Measurements from ENCODE around the gene IFT20.

IFT20 gene

GRCh38 chr17:28335201-28335958 lies at the start of gene IFT20, which contains the start of gene TNFAIP1:
Gene IFT20 (minus strand): TSS chr17:28335472. CDS start chr17:28331985, 3,487 bp downstream.
Gene TNFAIP1 (plus strand): TSS chr17:28335761. CDS start chr17:28339522, 3,761 bp downstream.
- TF ChIP-seq, protein P1, sequence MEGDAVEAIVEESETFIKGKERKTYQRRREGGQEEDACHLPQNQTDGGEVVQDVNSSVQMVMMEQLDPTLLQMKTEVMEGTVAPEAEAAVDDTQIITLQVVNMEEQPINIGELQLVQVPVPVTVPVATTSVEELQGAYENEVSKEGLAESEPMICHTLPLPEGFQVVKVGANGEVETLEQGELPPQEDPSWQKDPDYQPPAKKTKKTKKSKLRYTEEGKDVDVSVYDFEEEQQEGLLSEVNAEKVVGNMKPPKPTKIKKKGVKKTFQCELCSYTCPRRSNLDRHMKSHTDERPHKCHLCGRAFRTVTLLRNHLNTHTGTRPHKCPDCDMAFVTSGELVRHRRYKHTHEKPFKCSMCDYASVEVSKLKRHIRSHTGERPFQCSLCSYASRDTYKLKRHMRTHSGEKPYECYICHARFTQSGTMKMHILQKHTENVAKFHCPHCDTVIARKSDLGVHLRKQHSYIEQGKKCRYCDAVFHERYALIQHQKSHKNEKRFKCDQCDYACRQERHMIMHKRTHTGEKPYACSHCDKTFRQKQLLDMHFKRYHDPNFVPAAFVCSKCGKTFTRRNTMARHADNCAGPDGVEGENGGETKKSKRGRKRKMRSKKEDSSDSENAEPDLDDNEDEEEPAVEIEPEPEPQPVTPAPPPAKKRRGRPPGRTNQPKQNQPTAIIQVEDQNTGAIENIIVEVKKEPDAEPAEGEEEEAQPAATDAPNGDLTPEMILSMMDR (IDR thresholded peaks at IDR 0.05), result no peak

DNA sequence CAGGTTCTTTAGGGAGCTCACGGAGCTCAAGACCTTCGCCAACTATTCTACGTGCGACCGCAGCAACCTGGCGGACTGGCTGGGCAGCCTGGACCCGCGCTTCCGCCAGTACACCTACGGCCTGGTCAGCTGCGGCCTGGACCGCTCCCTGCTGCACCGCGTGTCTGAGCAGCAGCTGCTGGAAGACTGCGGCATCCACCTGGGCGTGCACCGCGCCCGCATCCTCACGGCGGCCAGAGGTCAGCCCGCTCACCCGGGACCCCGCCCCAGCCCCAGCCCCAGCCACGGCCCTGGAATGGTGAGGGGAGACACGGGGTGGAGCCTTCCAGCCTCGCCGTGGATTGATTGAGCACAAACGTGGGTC lies 49.7 kb upstream of the IFT20 start:
- TF ChIP-seq, protein P1 (IDR thresholded peaks at IDR 0.05), result no peak

DNA sequence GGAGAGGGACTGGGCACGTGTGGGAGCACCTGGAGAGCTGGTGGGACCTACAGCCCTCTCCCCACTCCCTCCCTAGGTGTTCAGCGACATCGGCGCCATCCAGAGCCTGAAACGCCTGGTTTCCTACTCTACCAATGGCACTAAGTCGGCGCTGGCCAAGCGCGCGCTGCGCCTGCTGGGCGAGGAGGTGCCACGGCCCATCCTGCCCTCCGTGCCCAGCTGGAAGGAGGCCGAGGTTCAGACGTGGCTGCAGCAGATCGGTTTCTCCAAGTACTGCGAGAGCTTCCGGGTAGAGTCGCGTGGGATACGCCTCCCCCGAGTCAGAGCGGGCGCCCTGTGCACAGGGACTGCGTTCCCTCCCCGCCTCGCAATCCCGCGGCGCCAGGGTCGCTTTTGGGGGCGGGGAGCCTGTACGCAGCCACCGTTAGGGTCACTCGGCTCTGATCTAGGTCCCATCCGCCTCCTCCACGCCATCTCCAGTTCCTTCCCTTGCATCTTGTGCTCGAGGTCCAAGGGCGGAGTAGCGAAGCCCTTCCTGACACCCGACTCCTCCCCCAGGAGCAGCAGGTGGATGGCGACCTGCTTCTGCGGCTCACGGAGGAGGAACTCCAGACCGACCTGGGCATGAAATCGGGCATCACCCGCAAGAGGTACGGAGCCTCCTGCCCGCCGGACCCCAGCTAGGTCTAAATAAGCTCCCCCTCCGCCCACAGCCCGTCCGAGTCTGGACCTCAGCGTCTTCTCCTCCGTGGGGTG lies 49.2 kb upstream of the IFT20 start:
- TF ChIP-seq, protein P1 (IDR thresholded peaks at IDR 0.05), result no peak

- TF ChIP-seq, protein P1 (IDR thresholded peaks at IDR 0.05), result no peak
These were observed 46.0 kb upstream of the IFT20 start for GRCh38 chr17:28381141-28381825.

DNA sequence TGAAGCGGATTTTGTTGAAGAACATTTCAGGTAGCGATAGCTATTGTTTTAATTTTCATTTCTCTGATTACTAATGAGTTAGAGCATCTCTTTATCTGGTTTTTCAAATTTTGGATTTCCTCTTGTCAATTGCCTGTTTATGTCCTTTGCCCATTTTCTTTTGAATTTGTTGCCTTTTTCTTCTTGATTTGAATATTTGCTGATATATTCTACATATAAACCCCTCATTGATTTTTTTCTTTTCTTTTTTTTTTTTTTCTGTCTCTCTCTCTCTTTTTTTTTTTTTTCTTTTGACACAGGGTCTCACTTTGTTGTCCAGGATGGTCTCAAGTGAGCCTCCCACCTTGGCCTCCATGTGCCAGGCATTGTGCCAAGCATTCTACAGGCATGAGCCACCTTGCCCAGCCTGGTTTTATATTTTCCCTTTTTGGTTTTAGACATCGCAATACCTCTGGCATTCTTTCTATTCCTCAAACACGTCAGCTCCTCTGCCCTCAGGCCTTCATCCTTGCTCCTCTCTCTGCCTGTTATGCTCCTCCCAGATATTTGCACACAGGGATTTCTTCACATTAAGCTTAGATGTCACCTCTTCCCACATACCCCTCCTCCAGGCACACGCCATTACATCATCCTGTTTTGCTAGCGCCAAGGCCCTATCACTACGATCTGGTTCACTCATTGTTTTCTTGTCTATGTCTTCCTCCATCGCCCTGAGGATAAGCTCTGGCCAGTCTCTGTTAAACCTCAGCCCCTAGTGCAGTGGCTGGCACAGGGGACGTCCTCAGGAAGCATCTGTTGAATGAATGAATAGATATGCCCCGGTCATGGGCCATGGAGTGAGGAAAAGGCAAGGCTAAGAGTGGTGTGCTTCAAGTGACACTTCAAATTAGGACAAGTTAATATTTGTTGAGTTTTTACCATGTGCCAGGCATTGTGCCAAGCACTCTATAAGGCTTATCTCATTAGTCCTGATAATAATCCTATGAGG lies 44.8 kb upstream of the IFT20 start:
- TF ChIP-seq, protein P1 (IDR thresholded peaks at IDR 0.05), result no peak

DNA sequence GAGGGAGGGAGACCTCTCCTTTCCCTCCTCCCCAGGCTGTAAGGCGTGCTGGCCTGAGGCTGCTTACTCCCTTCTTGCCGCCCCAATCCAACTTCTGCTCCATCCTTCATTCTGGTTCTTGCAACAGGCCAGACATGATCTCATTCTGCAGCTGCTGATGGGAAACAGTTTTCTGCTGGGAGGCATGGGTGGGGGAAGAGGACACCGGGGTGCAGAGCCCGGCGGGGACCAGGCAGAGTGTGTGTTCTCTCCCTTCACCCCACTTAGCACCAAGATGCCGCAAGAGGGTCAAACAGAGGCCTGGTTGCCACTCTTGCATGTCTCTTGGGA lies 37.6 kb upstream of the IFT20 start:
- TF ChIP-seq, protein P1 (IDR thresholded peaks at IDR 0.05), result no peak
